SW 1271 (cell line): ENCODE measurements around the gene RELN.
A peak's percentile ranks its signal among the peaks of the same experiment; 100 is the strongest.

Experiments used
- DNase-seq, 2 experiments: peaks; one replicate each; lab custom pipeline; 2025; lab: John Stamatoyannopoulos, UW

Gene RELN

GRCh38 chr7:103480771-103481170 lies 508.7 kb downstream of the RELN start:
- no peak for DNase-seq

GRCh38 chr7:103474956-103475355 lies 514.5 kb downstream of the RELN start:
- DNase-seq = no peak

DNA sequence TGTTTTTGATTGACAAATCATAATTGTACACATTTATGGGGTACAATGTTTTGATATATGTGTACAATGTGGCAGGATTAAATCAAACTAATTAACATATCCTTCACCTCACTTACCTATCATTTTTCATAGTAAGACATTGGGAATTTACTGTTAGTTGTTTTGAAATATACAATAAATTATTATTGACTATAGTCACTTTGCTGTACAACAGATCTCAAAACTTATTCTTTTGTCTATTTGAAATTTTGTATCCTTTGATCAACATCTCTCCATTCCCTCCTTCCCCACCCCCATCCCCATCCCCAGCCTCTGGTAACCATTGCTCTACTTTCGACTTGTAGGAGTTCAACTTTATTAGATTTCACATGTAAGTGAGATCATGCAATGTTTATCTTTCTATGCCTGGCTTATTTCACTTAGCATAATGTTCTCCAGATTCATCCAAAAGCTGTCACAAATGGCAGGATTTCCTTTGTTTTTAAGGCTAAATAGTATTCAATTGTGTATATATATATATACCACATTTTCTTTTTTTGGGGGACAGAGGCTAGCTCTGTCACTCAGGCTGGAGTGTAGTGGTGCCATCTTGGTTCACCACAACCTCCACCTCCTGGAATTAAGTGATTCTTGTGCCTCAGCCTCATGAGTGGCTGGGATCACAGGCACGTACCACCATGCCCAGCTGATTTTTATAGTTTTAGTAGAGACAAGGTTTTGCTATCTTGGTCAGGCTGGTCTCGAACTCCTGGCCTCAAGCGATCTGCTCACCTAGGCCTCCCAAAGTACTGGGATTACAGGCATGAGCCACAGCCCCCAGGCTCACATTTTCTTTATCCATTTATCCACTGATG lies 520.1 kb downstream of the RELN start:
- no peak for DNase-seq

GRCh38 chr7:103466814-103467213 lies 522.6 kb downstream of the RELN start:
- DNase-seq = no peak

DNA sequence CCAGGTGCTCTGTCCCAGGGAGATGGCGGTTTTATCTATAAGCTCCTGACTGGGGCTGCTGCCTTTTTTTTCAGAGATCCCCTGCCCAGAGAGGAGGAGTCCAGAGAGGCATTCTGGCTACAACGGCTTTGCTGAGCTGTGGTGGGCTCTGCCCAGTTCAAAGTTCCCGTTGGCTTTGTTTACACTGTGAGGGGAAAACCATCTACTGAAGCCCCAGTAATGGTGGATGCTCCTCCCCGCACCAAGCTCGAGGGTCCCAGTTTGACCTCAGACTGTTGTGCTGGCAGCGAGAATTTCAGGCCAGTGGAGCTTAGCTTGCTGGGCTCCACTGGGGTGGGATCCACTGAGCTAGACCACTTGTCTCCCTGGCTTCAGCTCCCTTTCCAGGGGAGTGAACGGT lies 527.1 kb downstream of the RELN start:
- no peak for DNase-seq

DNA sequence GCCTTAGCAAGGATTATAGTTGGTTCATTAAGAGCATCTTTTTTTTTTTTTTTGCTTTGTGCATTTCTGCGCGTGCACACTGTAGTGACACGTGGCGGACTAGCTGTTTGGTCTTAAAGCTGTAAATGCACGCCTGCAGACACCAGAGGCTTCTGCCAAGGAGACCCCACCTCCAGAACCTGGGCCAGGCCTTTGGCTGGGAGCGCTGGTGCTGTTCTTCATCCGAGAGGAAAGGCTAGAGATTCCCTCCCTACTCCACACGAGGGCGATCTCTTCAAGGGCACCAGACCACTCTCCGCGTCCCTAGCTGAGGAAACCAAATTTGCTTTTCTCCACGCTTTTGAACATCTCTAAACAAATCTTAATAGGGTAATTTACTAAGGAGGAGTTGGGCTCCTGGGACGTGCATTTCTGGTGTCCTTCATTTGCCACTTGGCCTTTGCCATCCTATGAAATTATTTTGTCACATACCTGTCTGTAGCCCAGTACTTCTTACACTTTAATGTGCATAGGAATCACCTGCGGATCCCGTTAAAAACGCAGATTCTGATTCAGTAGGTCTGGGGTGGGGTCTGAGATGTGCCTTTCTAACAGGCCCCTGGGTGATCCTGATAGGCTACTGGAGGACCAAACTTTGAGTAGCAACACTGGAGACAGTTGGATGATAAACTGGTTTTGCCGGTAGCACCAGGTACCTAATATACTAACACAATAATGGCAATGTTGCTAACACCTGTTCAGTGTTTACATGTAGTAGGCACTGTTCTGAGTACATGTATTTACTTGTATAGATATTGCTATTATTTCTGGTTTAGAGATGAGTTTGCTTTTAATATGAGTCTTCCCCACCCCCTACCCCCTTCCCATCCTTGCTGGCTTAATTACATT lies 542.1 kb downstream of the RELN start:
- peak in 1 of 2 experiments; percentile 34 for DNase-seq

DNA sequence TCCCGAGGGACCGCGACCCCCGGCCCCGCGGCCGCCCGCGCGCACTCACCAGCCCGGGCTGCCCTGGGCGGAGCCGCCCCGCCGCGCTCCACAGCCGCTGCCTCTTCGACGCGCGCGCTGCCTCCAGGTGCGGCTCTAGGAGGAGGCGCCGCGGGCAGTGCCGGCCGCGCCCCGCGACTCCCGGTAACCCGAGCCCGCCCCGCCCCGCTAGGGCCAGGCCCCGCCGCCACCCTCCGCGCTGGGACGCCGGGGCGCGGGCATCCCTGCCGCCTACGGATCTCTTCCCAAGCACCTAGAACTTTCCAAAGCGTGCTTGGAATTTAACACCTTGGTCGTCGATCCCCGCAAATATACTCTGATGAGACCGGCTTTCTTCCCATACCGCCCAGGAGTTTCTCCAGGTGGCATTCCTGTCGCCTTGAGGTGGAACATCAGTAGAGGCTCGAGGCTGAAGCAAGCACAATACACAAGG lies 543.4 kb downstream of the RELN start, which contains the start of gene SLC26A5:
Gene SLC26A5 (minus strand): TSS at position 159 of the 472 bp plus-strand sequence. CDS start 24,693 bp downstream, outside the sequence.
- no peak for DNase-seq

- no peak for DNase-seq
Measured at GRCh38 chr7:103445228-103446048, 544.0 kb downstream of the RELN start.

- DNase-seq = no peak
Measured at GRCh38 chr7:103439661-103440060, 549.8 kb downstream of the RELN start.

DNA sequence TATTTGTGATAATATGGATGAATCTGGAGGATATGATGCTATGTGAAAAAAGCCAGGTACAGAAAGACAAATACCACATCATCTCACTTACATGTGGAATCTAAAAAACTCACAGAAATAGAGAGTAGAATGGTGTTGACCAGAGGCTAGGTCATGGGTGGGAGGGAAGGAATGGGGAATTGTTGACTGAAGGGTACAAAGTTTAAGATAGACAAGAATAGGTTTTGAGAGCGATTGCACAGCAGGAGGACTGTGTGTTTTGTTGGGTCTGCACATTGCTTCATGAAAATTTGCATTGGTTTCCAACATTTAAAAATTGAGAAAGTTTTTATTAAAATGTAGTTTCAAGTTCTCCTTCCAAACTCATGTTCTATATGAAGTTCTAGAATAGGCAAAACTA lies 551.8 kb downstream of the RELN start:
- no peak for DNase-seq

GRCh38 chr7:103432712-103433111 lies 556.7 kb downstream of the RELN start:
- DNase-seq = no peak

DNA sequence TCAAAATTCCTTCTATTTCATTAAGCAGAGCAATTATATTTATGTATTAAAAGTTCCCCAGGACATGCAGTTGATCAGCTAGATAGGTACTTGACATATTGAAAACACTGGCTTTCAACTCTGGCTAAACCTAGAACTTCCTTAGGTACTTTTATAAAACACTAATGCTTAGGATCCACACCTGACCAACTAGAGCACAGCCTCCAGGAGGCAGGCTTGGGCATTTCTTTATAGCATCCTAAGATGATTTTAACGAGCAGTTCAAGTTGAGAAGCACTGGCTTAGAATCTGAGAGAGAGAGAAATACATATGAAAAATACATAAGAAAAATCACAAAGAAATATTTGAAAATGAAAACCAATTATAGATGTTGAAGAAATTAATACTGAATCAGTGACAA lies 564.3 kb downstream of the RELN start:
- DNase-seq = no peak

GRCh38 chr7:103423467-103424179 lies 565.8 kb downstream of the RELN start:
- DNase-seq = no peak
